SU-DHL-6 (cell line): ENCODE results near the gene RNGTT.

Experiments used
- EZH2phosphoT487 ChIP-seq: fragments of 200-600 bp; sonication (generic), shearing (Covaris generic); conservative IDR thresholded peaks from 2 replicates; pipeline ENCODE4 v1.6.1; 2018; ENCODE audit warnings: mild to moderate bottlenecking, antibody characterized with exemption, low read length, moderate library complexity, mixed read lengths
- TF ChIP-seq, protein P1 (sequence below): fragments of 200-600 bp; sonication (generic); IDR thresholded peaks from one replicate; pipeline ENCODE4 v1.5.1; 2017; ENCODE audit warnings: antibody characterized with exemption, mild to moderate bottlenecking, low read length, moderate library complexity; ENCODE audit not compliant: insufficient read depth, poor library complexity, severe bottlenecking

DNA sequence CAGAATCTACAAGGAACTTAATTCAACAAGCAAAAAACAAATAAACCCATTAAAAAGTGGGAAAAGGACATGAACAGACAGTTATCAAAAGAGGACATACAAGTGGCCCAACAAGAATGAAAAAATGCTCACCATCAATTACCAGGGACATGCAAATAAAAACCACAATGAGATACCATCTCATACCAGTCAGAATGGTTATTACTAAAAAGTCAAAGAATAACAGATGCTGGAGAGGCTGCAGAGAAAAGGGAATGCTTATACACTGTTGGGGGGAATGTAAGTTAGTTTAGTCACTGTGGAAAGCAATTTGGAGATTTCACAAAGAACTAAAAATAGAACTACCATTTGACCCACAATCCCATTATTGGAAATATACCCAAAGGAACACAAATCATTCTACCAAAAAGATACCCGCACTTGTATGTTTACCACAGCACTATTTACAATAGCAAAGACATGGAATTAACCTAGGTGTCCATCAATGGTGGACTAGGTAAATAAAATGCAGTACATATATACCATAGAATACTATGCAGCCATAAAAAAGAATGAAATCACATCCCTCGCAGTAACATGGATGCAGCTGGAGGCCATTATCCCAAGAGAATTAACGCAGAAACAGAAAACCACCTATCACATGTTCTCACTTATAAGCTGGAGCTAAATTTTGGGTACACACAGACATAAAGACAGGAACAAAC is 48.4 kb downstream of the RNGTT start:
- TF ChIP-seq, protein P1, sequence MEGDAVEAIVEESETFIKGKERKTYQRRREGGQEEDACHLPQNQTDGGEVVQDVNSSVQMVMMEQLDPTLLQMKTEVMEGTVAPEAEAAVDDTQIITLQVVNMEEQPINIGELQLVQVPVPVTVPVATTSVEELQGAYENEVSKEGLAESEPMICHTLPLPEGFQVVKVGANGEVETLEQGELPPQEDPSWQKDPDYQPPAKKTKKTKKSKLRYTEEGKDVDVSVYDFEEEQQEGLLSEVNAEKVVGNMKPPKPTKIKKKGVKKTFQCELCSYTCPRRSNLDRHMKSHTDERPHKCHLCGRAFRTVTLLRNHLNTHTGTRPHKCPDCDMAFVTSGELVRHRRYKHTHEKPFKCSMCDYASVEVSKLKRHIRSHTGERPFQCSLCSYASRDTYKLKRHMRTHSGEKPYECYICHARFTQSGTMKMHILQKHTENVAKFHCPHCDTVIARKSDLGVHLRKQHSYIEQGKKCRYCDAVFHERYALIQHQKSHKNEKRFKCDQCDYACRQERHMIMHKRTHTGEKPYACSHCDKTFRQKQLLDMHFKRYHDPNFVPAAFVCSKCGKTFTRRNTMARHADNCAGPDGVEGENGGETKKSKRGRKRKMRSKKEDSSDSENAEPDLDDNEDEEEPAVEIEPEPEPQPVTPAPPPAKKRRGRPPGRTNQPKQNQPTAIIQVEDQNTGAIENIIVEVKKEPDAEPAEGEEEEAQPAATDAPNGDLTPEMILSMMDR: no peak
- no peak for TF ChIP-seq EZH2phosphoT487
